ENCODE data around the gene BCS1L. TPM values are rescaled to one million over a fixed set of nuclear protein-coding genes. Genes with fewer than 3 reads are reported as not detected.

The BCS1L gene
- total and polyA plus RNA-seq, 2 of the 13 experiments (the other 11 are each of a cell fraction or from before 2014, with no cell fraction given) = 48.9 to 76.0 TPM

DNA sequence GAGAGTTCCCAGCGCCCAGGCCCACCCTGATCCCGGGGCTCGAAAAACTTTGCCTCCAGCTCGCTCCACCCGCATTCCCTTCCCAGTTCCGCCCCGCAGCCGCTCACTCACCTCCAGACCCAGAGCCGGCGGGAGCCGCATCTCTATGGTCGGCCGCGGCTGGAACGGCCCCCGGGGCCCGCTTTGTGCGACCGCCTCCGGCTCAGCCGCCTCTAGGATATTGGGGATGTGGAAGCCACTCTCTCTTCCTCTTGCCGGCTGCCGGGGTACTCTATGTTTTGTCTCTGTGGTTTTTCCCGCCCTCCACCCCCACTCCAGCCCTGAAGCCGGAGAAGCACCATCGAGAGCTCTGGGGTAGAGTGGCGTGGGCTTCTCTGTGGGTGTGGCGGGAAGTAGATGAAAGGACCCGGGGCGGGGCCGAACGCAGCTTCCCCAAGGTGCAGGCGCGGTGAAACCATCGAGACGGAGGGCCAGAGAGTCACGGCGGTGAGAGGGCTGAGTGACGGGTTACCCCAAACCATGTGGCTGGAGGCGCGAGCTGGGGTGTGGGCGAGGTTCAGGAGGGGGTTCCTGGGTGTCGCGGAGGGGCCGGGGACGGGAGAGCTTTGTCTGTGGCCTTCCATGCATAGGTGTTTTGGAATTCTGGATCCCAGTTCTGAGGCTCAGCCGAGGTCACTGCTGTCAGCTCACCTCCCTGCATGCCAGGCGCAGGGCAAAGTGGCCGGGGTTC lies at the start of gene BCS1L, which contains the start of gene ZNF142 (continued):
- TF ChIP-seq, protein P1, sequence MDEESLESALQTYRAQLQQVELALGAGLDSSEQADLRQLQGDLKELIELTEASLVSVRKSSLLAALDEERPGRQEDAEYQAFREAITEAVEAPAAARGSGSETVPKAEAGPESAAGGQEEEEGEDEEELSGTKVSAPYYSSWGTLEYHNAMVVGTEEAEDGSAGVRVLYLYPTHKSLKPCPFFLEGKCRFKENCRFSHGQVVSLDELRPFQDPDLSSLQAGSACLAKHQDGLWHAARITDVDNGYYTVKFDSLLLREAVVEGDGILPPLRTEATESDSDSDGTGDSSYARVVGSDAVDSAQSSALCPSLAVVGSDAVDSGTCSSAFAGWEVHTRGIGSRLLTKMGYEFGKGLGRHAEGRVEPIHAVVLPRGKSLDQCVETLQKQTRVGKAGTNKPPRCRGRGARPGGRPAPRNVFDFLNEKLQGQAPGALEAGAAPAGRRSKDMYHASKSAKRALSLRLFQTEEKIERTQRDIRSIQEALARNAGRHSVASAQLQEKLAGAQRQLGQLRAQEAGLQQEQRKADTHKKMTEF (CRISPR knock-in tag; IDR thresholded peaks at IDR 0.05) = peak; percentile 87
- TF ChIP-seq, protein P2, sequence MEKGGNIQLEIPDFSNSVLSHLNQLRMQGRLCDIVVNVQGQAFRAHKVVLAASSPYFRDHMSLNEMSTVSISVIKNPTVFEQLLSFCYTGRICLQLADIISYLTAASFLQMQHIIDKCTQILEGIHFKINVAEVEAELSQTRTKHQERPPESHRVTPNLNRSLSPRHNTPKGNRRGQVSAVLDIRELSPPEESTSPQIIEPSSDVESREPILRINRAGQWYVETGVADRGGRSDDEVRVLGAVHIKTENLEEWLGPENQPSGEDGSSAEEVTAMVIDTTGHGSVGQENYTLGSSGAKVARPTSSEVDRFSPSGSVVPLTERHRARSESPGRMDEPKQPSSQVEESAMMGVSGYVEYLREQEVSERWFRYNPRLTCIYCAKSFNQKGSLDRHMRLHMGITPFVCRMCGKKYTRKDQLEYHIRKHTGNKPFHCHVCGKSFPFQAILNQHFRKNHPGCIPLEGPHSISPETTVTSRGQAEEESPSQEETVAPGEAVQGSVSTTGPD (CRISPR knock-in tag; IDR thresholded peaks at IDR 0.05) = no peak
- TF ChIP-seq PAX8 (CRISPR knock-in tag; IDR thresholded peaks at IDR 0.05; ENCODE audit: borderline replicate concordance) = no peak; the same call in 1 of the 2 replicates
- TF ChIP-seq, protein P3, sequence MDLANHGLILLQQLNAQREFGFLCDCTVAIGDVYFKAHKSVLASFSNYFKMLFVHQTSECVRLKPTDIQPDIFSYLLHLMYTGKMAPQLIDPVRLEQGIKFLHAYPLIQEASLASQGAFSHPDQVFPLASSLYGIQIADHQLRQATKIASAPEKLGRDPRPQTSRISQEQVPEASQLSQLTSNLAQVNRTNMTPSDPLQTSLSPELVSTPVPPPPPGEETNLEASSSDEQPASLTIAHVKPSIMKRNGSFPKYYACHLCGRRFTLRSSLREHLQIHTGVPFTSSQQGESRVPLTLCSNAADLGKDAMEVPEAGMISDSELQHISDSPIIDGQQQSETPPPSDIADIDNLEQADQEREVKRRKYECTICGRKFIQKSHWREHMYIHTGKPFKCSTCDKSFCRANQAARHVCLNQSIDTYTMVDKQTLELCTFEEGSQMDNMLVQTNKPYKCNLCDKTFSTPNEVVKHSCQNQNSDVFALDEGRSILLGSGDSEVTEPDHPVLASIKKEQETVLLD (CRISPR knock-in tag; IDR thresholded peaks at IDR 0.05; ENCODE audit: low read depth) = no peak
- TF ChIP-seq ZNF296 (CRISPR knock-in tag; conservative IDR thresholded peaks at IDR 0.05) = no peak
- no peak for TF ChIP-seq IKZF1 (IDR thresholded peaks at IDR 0.05)
- TF ChIP-seq HMG20A (CRISPR knock-in tag; IDR thresholded peaks at IDR 0.05; ENCODE audit: borderline replicate concordance) = no peak
- TF ChIP-seq, protein P4, sequence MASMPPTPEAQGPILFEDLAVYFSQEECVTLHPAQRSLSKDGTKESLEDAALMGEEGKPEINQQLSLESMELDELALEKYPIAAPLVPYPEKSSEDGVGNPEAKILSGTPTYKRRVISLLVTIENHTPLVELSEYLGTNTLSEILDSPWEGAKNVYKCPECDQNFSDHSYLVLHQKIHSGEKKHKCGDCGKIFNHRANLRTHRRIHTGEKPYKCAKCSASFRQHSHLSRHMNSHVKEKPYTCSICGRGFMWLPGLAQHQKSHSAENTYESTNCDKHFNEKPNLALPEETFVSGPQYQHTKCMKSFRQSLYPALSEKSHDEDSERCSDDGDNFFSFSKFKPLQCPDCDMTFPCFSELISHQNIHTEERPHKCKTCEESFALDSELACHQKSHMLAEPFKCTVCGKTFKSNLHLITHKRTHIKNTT (CRISPR knock-in tag; IDR thresholded peaks at IDR 0.05) = no peak
- TF ChIP-seq HHEX (CRISPR knock-in tag; IDR thresholded peaks at IDR 0.05) = no peak
- peak; percentile 68 for TF ChIP-seq ELF3 (CRISPR knock-in tag; IDR thresholded peaks at IDR 0.05)
- peak; percentile 48 for TF ChIP-seq NRL (CRISPR knock-in tag; IDR thresholded peaks at IDR 0.05; ENCODE audit: borderline replicate concordance)
- TF ChIP-seq HOXA3 (CRISPR knock-in tag; IDR thresholded peaks at IDR 0.05) = peak; percentile 82
- 0 out of 2 replicates have a peak, but pooled peaks have one; percentile 50 for TF ChIP-seq FLYWCH1 (CRISPR knock-in tag; IDR thresholded peaks at IDR 0.05)
- no peak for TF ChIP-seq MLLT10 (CRISPR knock-in tag; IDR thresholded peaks at IDR 0.05)
- TF ChIP-seq, protein P5, sequence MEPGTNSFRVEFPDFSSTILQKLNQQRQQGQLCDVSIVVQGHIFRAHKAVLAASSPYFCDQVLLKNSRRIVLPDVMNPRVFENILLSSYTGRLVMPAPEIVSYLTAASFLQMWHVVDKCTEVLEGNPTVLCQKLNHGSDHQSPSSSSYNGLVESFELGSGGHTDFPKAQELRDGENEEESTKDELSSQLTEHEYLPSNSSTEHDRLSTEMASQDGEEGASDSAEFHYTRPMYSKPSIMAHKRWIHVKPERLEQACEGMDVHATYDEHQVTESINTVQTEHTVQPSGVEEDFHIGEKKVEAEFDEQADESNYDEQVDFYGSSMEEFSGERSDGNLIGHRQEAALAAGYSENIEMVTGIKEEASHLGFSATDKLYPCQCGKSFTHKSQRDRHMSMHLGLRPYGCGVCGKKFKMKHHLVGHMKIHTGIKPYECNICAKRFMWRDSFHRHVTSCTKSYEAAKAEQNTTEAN (CRISPR knock-in tag; conservative IDR thresholded peaks at IDR 0.05) = peak; percentile 68; the same call in 1 of the 2 replicates
- peak; percentile 36; the same call in 1 of the 2 replicates for TF ChIP-seq ARNT2 (CRISPR knock-in tag; IDR thresholded peaks at IDR 0.05; ENCODE audit: low read depth)
- no peak for TF ChIP-seq CEBPB (IDR thresholded peaks at IDR 0.05; ENCODE audit: borderline replicate concordance, low read depth, low read length)
- TF ChIP-seq ZNF207 (IDR thresholded peaks at IDR 0.05; ENCODE audit: borderline replicate concordance) = no peak
- TF ChIP-seq, protein P6, sequence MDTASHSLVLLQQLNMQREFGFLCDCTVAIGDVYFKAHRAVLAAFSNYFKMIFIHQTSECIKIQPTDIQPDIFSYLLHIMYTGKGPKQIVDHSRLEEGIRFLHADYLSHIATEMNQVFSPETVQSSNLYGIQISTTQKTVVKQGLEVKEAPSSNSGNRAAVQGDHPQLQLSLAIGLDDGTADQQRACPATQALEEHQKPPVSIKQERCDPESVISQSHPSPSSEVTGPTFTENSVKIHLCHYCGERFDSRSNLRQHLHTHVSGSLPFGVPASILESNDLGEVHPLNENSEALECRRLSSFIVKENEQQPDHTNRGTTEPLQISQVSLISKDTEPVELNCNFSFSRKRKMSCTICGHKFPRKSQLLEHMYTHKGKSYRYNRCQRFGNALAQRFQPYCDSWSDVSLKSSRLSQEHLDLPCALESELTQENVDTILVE (CRISPR knock-in tag; IDR thresholded peaks at IDR 0.05) = peak; percentile 85; the same call in 1 of the 2 replicates
- TF ChIP-seq POGZ (CRISPR knock-in tag; IDR thresholded peaks at IDR 0.05) = peak; percentile 73

Measured in HepG2 (cell line).